ENCODE measurements around the gene TMEM140.

The TMEM140 gene

DNA sequence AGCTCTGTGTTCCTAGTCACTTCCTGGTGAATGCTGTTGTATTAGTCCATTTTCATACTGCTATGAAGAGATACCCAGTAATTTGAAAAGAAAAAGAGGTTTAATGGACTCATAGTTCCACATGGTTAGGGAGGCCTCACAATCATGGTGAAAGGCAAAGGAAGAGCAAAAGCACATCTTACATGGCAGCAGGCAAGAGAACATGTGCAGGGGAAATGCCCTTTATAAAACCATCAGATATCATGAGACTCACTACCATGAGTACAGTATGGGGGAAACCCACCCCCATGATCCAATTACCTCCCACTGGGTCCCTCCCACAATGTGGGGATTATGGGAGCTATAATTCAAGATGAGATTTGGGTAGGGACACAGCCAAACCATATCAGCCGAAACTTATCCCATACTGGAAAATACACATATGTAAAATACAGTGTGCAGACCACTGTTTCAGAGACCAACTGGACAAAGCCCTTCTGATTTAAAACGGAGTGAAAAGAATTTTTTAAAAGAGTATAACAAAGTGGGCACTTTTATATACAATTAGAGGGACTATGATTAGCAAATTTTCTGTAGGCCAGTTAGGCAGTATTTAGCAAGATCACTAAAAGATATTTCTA, 14.6 kb downstream of the TMEM140 start:
- H3K36me3 ChIP-seq, result peaks cover 44% of the 10 kb centered on the region
- no peak overlapping the region for H3K27ac ChIP-seq
- H3K4me3 ChIP-seq (ENCODE audit: low read depth, low read length), result no peak overlapping the region
- DNase-seq, result no peak
- TF ChIP-seq, protein P1, sequence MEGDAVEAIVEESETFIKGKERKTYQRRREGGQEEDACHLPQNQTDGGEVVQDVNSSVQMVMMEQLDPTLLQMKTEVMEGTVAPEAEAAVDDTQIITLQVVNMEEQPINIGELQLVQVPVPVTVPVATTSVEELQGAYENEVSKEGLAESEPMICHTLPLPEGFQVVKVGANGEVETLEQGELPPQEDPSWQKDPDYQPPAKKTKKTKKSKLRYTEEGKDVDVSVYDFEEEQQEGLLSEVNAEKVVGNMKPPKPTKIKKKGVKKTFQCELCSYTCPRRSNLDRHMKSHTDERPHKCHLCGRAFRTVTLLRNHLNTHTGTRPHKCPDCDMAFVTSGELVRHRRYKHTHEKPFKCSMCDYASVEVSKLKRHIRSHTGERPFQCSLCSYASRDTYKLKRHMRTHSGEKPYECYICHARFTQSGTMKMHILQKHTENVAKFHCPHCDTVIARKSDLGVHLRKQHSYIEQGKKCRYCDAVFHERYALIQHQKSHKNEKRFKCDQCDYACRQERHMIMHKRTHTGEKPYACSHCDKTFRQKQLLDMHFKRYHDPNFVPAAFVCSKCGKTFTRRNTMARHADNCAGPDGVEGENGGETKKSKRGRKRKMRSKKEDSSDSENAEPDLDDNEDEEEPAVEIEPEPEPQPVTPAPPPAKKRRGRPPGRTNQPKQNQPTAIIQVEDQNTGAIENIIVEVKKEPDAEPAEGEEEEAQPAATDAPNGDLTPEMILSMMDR (IDR thresholded peaks at IDR 0.05; ENCODE audit: low read depth, low read length), result no peak
- H3K9me3 ChIP-seq (ENCODE audit: severe bottlenecking), result no peaks in the 10 kb centered on the region
- H3K27me3 ChIP-seq (ENCODE audit: insufficient read depth, low read depth, severe bottlenecking), result no peaks in the 10 kb centered on the region

DNA sequence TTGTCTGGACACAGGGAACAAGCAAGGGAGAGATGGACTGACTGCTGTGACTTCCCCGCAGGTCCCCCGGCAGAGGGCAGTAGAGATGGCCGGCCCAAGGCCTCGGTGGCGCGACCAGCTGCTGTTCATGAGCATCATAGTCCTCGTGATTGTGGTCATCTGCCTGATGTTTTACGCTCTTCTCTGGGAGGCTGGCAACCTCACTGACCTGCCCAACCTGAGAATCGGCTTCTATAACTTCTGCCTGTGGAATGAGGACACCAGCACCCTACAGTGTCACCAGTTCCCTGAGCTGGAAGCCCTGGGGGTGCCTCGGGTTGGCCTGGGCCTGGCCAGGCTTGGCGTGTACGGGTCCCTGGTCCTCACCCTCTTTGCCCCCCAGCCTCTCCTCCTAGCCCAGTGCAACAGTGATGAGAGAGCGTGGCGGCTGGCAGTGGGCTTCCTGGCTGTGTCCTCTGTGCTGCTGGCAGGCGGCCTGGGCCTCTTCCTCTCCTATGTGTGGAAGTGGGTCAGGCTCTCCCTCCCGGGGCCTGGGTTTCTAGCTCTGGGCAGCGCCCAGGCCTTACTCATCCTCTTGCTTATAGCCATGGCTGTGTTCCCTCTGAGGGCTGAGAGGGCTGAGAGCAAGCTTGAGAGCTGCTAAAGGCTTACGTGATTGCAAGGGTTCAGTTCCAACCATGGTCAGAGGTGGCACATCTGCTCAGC, 16.6 kb downstream of the TMEM140 start:
- no peaks in the 10 kb centered on the region for H3K27me3 ChIP-seq (ENCODE audit: insufficient read depth, low read depth, severe bottlenecking)
- no peaks in the 10 kb centered on the region for H3K9me3 ChIP-seq (ENCODE audit: severe bottlenecking)
- H3K36me3 ChIP-seq, result peaks cover 57% of the 10 kb centered on the region
- TF ChIP-seq, protein P1 (IDR thresholded peaks at IDR 0.05; ENCODE audit: low read depth, low read length), result no peak
- no peak for DNase-seq
- H3K4me3 ChIP-seq (ENCODE audit: low read depth, low read length), result no peak overlapping the region
- no peak overlapping the region for H3K27ac ChIP-seq

DNA sequence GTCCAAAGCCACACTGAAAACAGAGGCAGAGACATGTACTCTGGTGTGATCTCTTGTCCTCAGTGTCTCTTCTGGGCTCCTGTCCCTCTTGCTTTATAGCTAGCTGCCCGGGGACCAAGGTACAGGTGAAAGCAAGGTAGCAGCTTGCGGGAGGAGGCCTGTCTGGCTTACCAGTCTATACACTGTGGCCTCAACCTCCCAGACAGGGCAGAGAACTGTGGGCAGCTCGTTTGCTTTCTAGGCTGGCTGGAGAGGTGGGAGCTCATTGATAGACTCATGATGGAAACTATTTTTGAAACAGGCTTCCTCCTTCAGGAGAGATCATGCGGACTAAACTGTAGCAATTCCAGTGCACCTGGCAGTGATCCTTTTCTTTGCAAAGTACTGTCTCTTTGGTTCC, 18.0 kb downstream of the TMEM140 start:
- Histone ChIP-seq H3K9me3 (ENCODE audit: severe bottlenecking) (no peaks in the 10 kb centered on the region), H3K36me3 (peaks cover 64% of the 10 kb centered on the region), H3K27ac (no peak overlapping the region), H3K4me3 (ENCODE audit: low read depth, low read length) (no peak overlapping the region), H3K27me3 (ENCODE audit: insufficient read depth, low read depth, severe bottlenecking) (no peaks in the 10 kb centered on the region)
- TF ChIP-seq, protein P1 (IDR thresholded peaks at IDR 0.05; ENCODE audit: low read depth, low read length), result no peak
- no peak for DNase-seq

DNA sequence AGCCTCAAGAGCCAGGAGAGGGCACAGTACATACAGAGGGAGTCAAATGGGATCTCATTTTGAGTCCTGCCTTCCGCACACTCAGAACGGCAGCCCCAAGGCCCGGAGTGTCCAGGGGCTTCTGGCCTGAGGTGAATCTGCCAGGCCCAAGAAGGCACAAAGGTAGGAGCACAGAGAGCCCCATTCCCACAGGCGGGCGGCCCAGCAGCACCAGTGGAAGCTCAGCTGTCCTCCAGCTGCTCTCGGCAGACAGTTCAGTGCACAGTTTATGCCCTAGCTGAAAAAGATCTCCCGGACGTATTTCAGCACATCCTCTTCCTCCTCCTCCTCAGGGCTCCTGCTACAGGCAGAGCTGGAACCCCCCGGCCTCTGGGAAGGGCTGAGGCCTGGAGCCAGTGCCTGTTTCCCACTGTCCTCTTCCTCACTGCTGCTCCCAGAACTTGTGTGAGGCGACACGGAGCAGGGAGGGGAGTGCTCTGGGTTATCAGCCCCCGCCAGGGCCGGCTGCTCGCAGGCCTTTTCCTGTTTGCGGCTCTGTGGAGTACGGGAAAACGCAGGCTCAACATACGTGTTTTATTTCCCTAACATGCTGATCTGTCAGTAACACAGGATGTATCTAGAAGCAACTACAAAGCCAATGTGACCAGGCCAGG, 18.6 kb downstream of the TMEM140 start:
- H3K27me3 ChIP-seq (ENCODE audit: insufficient read depth, low read depth, severe bottlenecking), result no peaks in the 10 kb centered on the region
- no peaks in the 10 kb centered on the region for H3K9me3 ChIP-seq (ENCODE audit: severe bottlenecking)
- H3K36me3 ChIP-seq, result peaks cover 64% of the 10 kb centered on the region
- H3K4me3 ChIP-seq (ENCODE audit: low read depth, low read length), result no peak overlapping the region
- no peak for DNase-seq
- TF ChIP-seq, protein P1 (IDR thresholded peaks at IDR 0.05; ENCODE audit: low read depth, low read length), result no peak
- H3K27ac ChIP-seq, result no peak overlapping the region

DNA sequence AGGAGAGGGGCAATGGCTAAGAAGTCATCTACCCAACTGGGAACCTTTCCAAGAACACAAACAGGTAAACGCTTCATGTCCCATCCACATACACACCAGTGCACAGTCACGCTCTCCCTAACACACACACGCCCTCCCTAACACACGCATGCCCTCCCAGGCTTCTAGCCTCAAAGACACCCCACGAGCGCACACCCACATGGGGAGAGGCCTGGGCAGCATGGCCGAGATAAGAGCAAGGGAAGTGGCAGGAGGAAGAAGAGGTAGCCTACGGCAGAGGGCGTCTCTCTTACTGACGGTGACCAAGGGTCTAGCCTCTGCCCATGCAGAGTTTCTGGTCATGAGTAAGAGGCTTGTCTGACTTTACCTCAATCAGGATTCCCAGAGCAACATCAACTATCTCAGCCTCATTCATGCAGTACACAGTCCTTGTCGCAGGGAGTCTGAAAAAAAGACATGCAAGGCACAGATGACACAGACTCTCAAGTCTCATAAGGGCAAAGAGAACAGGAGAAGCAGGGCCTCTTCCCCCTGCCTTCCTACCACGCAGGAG, 19.6 kb downstream of the TMEM140 start:
- TF ChIP-seq, protein P1 (IDR thresholded peaks at IDR 0.05; ENCODE audit: low read depth, low read length), result no peak
- DNase-seq, result no peak
- H3K4me3 ChIP-seq (ENCODE audit: low read depth, low read length), result no peak overlapping the region
- no peak overlapping the region for H3K27ac ChIP-seq
- no peaks in the 10 kb centered on the region for H3K9me3 ChIP-seq (ENCODE audit: severe bottlenecking)
- peaks cover 60% of the 10 kb centered on the region for H3K36me3 ChIP-seq
- no peaks in the 10 kb centered on the region for H3K27me3 ChIP-seq (ENCODE audit: insufficient read depth, low read depth, severe bottlenecking)

Data from WERI-Rb-1 (cell line).